ENCODE data around the gene TMEM214. TPM values are rescaled to one million over a fixed set of nuclear protein-coding genes. Genes with fewer than 3 reads are reported as not detected.

The TMEM214 gene
- total RNA-seq, 2 donors from 2014 or later, result 52.7 to 63.7 TPM

- no peaks in the 10 kb centered on the region for H3K4me1 Mint-ChIP-seq
- WGBS, 2 experiments (ENCODE audit: insufficient coverage in 1 of 2, insufficient read length in 1 of 2), result 90 to 95% methylated on average over 2 to 7 of the region's 7 CpGs
- H3K4me1 ChIP-seq (ENCODE audit: control insufficient read depth, insufficient read depth, low read length), result no peaks in the 10 kb centered on the region
- no peak overlapping the region for H3K9ac ChIP-seq (ENCODE audit: extremely low read depth, low read length, poor library complexity, severe bottlenecking)
- H3K4me3 Mint-ChIP-seq, result no peak overlapping the region
- no peak overlapping the region for H3K4me3 ChIP-seq (ENCODE audit: low read length)
- H3K36me3 Mint-ChIP-seq (ENCODE audit: low read depth), result peaks cover 2% of the 10 kb centered on the region
- H3K27ac Mint-ChIP-seq, result no peak overlapping the region
- no peak for DNase-seq
- H3K36me3 ChIP-seq (ENCODE audit: control insufficient read depth, insufficient read depth, low read length), result peaks cover 12% of the 10 kb centered on the region
- no peaks in the 10 kb centered on the region for H3K27me3 ChIP-seq (ENCODE audit: control insufficient read depth, insufficient read depth, low read length, poor library complexity, severe bottlenecking)
- no peaks in the 10 kb centered on the region for H3K9me3 ChIP-seq (ENCODE audit: control insufficient read depth, low read length)
- no peaks in the 10 kb centered on the region for H3K27me3 Mint-ChIP-seq (ENCODE audit: insufficient read depth)
- H3K9me3 Mint-ChIP-seq, result no peaks in the 10 kb centered on the region
- no peak for TF ChIP-seq CTCF (conservative IDR thresholded peaks at IDR 0.05)
- H3K27ac ChIP-seq (ENCODE audit: low read depth, low read length), result no peak overlapping the region
Observed at GRCh38 chr2:27023740-27024139, 9.0 kb upstream of the TMEM214 start.

- no peaks in the 10 kb centered on the region for H3K27me3 ChIP-seq (ENCODE audit: control insufficient read depth, insufficient read depth, low read length, poor library complexity, severe bottlenecking)
- H3K9me3 Mint-ChIP-seq, result no peaks in the 10 kb centered on the region
- peak; percentile 92 for DNase-seq
- TF ChIP-seq CTCF (conservative IDR thresholded peaks at IDR 0.05), result peak; percentile 77
- no peak overlapping the region for H3K27ac ChIP-seq (ENCODE audit: low read depth, low read length)
- H3K36me3 Mint-ChIP-seq (ENCODE audit: low read depth), result peaks cover 2% of the 10 kb centered on the region
- H3K27me3 Mint-ChIP-seq (ENCODE audit: insufficient read depth), result no peaks in the 10 kb centered on the region
- H3K4me1 Mint-ChIP-seq, result no peaks in the 10 kb centered on the region
- H3K4me3 Mint-ChIP-seq, result no peak overlapping the region
- H3K27ac Mint-ChIP-seq, result no peak overlapping the region
- H3K4me1 ChIP-seq (ENCODE audit: control insufficient read depth, insufficient read depth, low read length), result no peaks in the 10 kb centered on the region
- H3K36me3 ChIP-seq (ENCODE audit: control insufficient read depth, insufficient read depth, low read length), result peaks cover 12% of the 10 kb centered on the region
- no peak overlapping the region for H3K9ac ChIP-seq (ENCODE audit: extremely low read depth, low read length, poor library complexity, severe bottlenecking)
- H3K9me3 ChIP-seq (ENCODE audit: control insufficient read depth, low read length), result no peaks in the 10 kb centered on the region
- no peak overlapping the region for H3K4me3 ChIP-seq (ENCODE audit: low read length)
- 82 to 88% methylated on average over 13 to 18 of the region's 18 CpGs for WGBS, 2 experiments (ENCODE audit: insufficient coverage in 1 of 2, insufficient read length in 1 of 2)
Observed at GRCh38 chr2:27024188-27024587, 8.6 kb upstream of the TMEM214 start.

- peak; percentile 67 for DNase-seq
- no peak overlapping the region for H3K4me3 ChIP-seq (ENCODE audit: low read length)
- no peaks in the 10 kb centered on the region for H3K4me1 ChIP-seq (ENCODE audit: control insufficient read depth, insufficient read depth, low read length)
- H3K4me1 Mint-ChIP-seq, result no peaks in the 10 kb centered on the region
- H3K9me3 ChIP-seq (ENCODE audit: control insufficient read depth, low read length), result no peaks in the 10 kb centered on the region
- peaks cover 15% of the 10 kb centered on the region for H3K36me3 ChIP-seq (ENCODE audit: control insufficient read depth, insufficient read depth, low read length)
- WGBS, 2 experiments (ENCODE audit: insufficient coverage in 1 of 2, insufficient read length in 1 of 2), result 94 to 95% methylated on average over 8 to 12 of the region's 12 CpGs
- H3K27me3 Mint-ChIP-seq (ENCODE audit: insufficient read depth), result no peaks in the 10 kb centered on the region
- H3K4me3 Mint-ChIP-seq, result no peak overlapping the region
- no peaks in the 10 kb centered on the region for H3K9me3 Mint-ChIP-seq
- no peak overlapping the region for H3K9ac ChIP-seq (ENCODE audit: extremely low read depth, low read length, poor library complexity, severe bottlenecking)
- H3K27ac ChIP-seq (ENCODE audit: low read depth, low read length), result no peak overlapping the region
- no peaks in the 10 kb centered on the region for H3K27me3 ChIP-seq (ENCODE audit: control insufficient read depth, insufficient read depth, low read length, poor library complexity, severe bottlenecking)
- no peak overlapping the region for H3K27ac Mint-ChIP-seq
- peaks cover 2% of the 10 kb centered on the region for H3K36me3 Mint-ChIP-seq (ENCODE audit: low read depth)
- TF ChIP-seq CTCF (conservative IDR thresholded peaks at IDR 0.05), result peak; percentile 50
Observed at GRCh38 chr2:27024812-27025211, 8.0 kb upstream of the TMEM214 start.

Measured in endodermal cell (in vitro differentiated cells).